HG03442 (cell line): ENCODE data around the gene MAP3K10.
A peak's percentile ranks its signal among the peaks of the same experiment; 100 is the strongest.
"Not testable (repeated sequence)": the region's sequence is repeated elsewhere in the genome, so short reads cannot be mapped to it uniquely, and the experiment has no call there.

Source experiments
- ATAC-seq: cut with Tn5 transposase; IDR thresholded peaks from one replicate; pipeline ENCODE4 v1.9.1; 2021; ENCODE audit warnings: mild to moderate bottlenecking, moderate library complexity; ENCODE audit not compliant: unreplicated experiment

MAP3K10 gene

GRCh38 chr19:40171293-40171692, 19.9 kb upstream of the MAP3K10 start:
- ATAC-seq = not testable (repeated sequence)

- no peak for ATAC-seq
Measured at GRCh38 chr19:40174092-40174491, 17.1 kb upstream of the MAP3K10 start.

GRCh38 chr19:40175820-40176219, 15.4 kb upstream of the MAP3K10 start:
- ATAC-seq = no peak

DNA sequence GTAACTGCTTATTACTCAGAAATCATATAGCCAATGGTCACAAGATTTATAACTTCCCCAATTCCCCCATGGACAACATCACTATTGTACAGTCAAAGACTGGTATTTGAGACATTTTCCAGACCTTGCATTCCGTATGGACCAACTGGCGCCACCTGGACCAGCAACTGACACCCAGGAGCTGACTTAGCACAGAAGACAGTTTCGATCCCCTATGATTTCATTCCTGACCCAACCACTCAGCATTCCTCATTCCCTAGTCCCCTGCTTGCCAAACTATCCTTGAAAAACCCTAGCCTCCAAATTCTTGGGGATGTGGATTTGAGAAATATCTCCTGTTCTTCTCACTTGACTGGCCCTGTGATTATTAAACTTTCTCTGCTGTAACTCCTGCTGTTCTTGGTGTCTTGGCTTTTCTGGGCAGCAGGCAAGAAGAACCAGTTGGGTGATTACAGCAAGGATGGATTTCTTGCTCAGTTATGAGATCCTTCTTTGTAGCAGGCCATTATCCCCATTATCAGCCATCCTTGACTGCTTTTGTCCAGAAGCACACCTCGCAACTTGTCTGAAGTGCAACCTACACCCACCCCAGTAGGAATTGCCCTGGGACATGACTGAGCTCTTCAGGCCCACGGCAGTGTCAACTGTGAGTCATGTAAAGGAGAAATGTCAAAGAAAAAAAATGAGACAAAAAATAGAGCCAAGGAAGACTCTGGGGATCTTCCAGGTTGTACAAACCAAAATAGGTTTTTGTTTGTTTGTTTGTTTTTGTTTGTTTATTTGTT, 13.7 kb upstream of the MAP3K10 start:
- ATAC-seq = no peak

- no peak for ATAC-seq
Measured at GRCh38 chr19:40178756-40179155, 12.5 kb upstream of the MAP3K10 start.

GRCh38 chr19:40184273-40184672, 7.0 kb upstream of the MAP3K10 start:
- ATAC-seq = no peak

DNA sequence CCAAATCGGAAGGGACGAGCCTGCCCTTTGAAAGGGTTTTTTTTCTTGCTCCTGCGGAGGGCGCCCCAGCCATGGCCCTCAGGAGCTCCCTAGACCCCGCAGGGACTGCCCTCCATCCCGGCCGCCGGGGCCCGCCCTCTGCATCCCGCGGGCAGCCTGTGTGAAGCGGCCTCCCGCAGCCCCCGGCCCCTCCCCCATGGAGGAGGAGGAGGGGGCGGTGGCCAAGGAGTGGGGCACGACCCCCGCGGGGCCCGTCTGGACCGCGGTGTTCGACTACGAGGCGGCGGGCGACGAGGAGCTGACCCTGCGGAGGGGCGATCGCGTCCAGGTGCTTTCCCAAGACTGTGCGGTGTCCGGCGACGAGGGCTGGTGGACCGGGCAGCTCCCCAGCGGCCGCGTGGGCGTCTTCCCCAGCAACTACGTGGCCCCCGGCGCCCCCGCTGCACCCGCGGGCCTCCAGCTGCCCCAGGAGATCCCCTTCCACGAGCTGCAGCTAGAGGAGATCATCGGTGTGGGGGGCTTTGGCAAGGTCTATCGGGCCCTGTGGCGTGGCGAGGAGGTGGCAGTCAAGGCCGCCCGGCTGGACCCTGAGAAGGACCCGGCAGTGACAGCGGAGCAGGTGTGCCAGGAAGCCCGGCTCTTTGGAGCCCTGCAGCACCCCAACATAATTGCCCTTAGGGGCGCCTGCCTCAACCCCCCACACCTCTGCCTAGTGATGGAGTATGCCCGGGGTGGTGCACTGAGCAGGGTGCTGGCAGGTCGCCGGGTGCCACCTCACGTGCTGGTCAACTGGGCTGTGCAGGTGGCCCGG, 815 bp downstream of the MAP3K10 start:
- peak; percentile 19 for ATAC-seq

DNA sequence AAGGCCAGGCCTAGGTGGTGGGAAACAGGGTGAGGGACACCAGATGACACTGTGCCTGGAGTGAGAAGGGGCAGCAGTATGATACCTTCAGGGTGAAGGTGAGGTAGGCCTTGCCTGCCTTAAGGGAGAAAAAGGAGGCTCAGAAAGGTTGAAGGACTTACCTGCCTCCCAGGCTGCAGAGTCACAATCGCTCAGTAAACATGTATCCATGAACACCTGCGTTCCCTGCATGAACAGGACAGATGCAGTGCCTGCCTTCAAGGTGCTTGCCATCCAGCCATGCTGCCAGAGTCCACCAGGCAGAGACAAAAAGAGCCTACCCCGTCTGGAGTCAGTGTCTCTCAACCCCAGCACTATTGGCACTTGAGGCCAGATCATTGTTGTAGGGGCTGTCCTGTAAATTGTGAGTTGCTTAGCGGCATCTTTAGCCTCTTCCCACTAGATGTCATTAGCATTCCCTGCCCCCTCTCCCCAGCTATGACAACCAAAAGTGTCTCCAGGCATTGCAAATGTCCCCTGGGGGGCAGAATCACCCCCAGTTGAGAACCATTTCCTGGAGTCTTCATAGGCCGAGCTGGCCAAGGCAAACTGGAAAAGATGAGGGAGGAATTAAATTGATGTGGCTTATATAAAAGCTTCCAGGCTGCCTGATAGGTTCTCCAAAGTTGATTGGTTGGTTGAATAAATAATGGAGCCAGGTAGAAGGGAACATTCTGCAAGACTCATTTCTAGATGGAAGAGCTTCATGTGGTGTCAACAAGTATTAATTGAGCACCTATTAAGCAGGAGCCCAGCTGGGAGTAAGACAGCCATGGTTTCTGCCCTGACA, 1.7 kb downstream of the MAP3K10 start:
- ATAC-seq = no peak

- no peak for ATAC-seq
Measured at GRCh38 chr19:40193587-40193849, 2.3 kb downstream of the MAP3K10 start.

GRCh38 chr19:40198272-40198990, 7.2 kb downstream of the MAP3K10 start:
- no peak for ATAC-seq

GRCh38 chr19:40200341-40201099, 9.3 kb downstream of the MAP3K10 start:
- no peak for ATAC-seq

- no peak for ATAC-seq
Measured at GRCh38 chr19:40204381-40204780, 13.2 kb downstream of the MAP3K10 start.

- no peak for ATAC-seq
Measured at GRCh38 chr19:40205760-40206159, 14.5 kb downstream of the MAP3K10 start.

DNA sequence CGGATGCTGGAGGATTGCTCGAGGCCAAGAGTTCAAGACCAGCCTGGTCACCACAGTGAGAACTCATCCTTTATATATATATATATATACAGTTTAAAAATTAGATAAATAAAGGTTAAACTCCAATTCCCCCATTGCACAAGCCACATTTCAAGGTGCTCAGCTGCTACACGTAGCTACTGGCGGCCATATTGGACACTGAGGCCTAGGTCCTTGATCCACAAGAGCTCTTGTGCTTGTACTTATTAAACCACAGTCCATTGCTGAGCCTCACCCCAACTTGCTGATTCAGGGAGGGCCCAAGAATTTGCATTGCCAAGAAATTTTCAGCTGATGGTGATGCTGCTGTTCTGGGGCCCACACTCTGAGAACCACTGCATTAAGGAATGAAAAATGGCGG, 17.4 kb downstream of the MAP3K10 start:
- ATAC-seq = no peak

DNA sequence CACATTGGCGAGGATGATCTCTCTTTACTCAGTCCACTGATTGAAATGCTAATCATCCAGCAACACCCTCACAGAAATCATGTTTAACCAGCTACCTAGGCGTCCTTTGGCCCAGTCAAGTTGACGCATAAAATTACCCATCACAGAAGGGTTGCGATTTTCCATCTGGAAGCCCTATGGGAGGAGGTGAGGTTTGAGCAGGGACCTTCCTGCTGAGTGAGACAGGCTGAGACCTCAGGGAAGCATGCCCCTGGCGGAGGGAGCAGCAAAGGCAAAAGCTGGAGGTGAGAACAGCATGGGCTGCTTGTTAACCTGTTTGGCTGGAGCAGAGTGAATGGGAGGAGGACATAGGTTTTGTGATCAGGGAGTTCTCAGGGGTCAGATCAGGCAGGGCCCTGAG, 19.7 kb downstream of the MAP3K10 start:
- no peak for ATAC-seq

DNA sequence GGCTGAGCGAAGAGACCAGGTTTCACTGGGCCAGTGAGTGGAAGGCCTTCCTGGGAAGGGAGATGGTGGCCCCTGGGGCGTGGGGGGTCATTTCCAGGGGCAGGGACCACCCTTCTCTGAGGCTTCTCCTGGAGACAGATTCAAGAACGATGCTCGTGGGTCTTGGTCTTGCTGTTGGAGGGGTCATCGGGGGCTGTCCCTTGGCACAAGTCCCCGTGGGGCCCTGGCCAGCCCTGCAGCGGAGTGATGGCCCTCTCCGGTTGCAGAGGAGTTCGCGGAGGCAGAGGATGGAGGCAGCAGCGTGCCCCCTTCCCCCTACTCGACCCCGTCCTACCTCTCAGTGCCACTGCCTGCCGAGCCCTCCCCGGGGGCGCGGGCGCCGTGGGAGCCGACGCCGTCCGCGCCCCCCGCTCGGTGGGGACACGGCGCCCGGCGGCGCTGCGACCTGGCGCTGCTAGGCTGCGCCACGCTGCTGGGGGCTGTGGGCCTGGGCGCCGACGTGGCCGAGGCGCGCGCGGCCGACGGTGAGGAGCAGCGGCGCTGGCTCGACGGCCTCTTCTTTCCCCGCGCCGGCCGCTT, 22.1 kb downstream of the MAP3K10 start:
- no peak for ATAC-seq

DNA sequence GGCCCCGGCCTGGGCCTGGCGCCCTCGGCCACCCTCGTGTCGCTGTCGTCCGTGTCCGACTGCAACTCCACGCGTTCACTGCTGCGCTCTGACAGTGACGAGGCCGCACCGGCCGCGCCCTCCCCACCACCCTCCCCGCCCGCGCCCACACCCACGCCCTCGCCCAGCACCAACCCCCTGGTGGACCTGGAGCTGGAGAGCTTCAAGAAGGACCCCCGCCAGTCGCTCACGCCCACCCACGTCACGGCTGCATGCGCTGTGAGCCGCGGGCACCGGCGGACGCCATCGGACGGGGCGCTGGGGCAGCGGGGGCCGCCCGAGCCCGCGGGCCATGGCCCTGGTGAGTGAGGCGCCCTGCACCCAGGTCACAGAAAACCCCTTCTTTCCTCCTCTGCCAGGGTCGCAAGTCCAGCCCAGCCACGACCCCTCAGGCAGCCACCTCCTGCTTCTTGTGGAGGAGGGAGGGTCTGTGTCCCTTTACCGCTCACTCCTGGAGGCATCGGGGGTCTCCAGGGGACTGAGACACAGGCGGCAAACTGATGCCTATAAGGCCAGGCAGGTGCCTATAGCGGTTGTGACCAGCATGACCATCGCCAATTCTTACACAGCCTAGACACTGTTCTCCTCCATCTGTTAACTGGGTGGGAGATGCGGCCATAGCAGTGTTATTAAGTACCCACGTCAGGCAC, 22.8 kb downstream of the MAP3K10 start:
- ATAC-seq = no peak

DNA sequence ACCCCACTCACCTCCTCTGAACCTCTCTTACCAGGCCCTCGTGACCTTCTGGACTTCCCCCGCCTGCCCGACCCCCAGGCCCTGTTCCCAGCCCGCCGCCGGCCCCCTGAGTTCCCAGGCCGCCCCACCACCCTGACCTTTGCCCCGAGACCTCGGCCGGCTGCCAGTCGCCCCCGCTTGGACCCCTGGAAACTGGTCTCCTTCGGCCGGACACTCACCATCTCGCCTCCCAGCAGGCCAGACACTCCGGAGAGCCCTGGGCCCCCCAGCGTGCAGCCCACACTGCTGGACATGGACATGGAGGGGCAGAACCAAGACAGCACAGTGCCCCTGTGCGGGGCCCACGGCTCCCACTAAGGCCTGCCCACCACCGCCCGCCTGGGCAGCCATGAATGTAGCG, 23.7 kb downstream of the MAP3K10 start:
- no peak for ATAC-seq

DNA sequence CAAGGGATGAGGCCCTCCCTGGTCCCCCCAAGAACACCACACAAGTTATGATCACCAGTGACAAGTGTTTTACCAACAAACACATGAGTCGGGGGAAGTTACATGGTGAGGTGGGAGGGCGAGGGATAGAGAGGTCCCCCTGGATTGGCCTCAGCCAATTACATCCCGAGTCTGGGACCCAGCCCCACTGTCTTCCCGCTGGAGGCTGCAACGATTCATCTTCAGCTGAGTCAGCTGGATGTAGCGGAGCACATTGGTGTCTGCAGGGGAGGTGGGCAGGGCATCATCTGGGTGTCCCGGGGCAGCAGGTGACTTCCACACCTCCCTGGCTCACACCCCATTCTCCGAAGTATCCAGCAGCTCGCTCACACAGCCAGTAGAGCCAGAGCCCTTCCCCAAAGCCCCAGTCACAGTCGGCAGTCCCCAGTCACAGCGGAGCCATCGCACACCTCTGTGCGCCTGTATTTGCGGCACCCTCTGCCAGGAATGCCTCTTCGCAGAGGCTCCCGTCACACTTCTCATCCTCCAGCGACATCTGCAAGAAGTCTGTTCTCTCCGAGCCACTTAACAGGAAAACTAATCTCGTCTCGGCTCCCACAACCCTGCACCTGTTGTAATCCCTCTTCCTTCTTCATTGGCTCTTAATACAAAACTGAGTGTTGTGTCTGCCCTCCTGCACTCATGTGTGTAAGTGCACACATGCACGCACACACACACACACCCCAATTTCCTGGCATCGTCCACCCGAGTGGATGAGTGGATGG, 25.0 kb downstream of the MAP3K10 start:
- ATAC-seq = no peak
